ENCODE data around the gene IP6K3.

IP6K3 gene

DNA sequence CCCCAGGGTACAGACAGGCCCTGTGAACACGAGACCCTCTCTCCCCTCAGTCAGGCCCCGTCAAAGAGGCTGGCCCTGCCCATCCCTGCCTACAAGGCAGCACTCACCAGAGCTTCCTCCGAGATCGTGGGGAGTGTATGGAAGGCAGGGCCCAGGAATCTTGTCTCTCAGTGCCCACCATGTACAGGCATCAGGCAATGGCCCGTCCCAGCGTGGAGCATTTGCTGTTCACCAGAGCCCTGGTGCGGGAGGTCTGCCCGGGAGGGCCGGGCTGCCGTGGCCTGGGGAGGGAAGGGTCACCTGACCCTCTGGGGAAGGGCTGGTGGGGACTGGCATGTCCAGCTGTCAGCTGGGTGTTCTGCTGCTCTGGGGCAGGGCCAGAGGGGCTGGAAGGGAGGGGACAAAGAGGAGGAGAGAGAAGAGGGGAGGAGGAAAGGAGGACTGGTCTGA lies at the start of gene IP6K3:
Gene IP6K3 (minus strand): TSS at position 255 of the 450 bp plus-strand sequence. CDS start 11,429 bp downstream, outside the sequence.
- no peak for DNase-seq (ENCODE audit: low read depth, low spot score)

DNA sequence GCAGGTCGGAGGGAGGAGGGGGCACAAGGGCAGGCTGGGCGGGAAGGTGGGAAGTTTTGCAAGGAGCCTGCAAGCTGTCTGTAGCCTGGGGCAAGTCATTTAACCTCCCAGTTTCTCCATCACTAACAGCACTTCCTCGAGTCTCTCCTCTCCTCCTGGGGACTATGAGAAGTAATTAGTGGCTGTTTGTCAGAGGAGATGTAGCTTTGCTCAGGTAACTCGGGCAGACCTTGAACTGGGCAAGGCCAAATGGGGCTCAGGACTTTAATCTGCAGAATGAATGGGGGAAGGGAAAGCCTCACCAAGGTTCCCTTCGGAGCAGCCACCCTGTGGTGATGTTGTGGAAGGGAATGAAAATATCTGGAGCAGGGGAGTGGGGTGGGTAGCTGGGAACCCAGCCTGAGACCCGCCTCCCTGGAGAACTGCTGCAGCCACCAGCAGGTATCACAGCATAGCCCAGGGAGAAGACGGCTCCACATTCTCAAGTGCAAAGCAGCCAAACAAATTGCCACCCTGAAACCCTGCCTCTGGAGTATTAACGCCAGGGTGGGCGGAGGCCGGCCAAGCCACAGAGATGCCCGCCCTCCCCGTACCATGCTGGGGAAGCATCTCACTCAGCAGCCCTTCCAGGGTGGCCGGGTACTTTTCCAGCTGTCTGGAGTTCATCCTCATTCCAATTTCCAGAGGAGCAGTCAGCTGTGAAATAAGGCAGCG lies 48.4 kb upstream of the IP6K3 start:
- no peak for DNase-seq (ENCODE audit: low read depth, low spot score)

DNA sequence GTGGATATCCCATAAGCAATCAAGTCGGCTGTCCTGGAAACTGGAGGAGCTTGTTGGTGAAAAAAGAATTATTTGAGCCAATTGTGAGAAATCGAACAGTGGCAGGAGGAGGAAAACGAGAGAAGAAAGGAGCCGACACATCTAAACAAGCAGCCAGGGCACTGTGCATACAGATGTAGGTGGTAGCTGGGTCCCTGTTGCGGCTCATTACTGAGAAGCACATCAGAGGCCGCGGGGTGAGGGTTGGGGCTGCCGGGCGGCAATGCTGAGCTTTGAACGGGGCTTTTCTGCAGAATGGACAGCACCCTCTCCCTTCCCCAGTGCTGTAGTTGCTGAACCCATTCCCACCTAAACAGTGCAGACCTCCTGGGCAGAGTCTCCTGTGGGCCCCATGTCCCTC lies 46.3 kb upstream of the IP6K3 start:
- DNase-seq (ENCODE audit: low read depth, low spot score): no peak

DNA sequence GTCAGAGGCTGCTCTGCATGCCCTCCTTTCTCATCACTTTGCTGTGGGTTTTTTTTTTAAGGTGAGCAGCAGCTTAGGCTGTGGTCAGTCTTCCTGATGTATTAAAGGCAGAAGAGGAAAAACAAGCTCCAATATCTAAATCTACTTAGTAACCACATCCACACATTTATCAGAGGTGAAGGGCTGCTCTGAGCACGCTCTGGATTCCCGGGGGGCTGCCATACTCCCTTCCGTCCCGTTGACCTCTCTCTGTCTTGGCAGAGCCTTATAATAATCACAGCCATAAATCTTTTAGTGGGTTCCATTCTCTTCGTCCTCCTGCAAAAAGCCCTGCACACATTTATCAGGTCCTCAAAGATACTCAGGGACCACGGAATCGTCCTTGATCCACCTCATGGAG lies 44.9 kb upstream of the IP6K3 start:
- no peak for DNase-seq (ENCODE audit: low read depth, low spot score)

- no peak for DNase-seq (ENCODE audit: low read depth, low spot score)
These were observed 44.2 kb upstream of the IP6K3 start for GRCh38 chr6:33790910-33791309.

GRCh38 chr6:33790379-33790778 lies 43.7 kb upstream of the IP6K3 start:
- no peak for DNase-seq (ENCODE audit: low read depth, low spot score)

- DNase-seq (ENCODE audit: low read depth, low spot score): no peak
These were observed 42.8 kb upstream of the IP6K3 start for GRCh38 chr6:33789550-33789895.

- DNase-seq (ENCODE audit: low read depth, low spot score): peak; percentile 81
These were observed 42.2 kb upstream of the IP6K3 start, which contains the start of gene LEMD2 for GRCh38 chr6:33788694-33789549. Gene LEMD2, minus strand, starts transcription at chr6:33789130. Its CDS starts 14 bp downstream, at chr6:33789116.

- DNase-seq (ENCODE audit: low read depth, low spot score): peak; percentile 11
These were observed 41.4 kb upstream of the IP6K3 start for GRCh38 chr6:33787954-33788693.

DNA sequence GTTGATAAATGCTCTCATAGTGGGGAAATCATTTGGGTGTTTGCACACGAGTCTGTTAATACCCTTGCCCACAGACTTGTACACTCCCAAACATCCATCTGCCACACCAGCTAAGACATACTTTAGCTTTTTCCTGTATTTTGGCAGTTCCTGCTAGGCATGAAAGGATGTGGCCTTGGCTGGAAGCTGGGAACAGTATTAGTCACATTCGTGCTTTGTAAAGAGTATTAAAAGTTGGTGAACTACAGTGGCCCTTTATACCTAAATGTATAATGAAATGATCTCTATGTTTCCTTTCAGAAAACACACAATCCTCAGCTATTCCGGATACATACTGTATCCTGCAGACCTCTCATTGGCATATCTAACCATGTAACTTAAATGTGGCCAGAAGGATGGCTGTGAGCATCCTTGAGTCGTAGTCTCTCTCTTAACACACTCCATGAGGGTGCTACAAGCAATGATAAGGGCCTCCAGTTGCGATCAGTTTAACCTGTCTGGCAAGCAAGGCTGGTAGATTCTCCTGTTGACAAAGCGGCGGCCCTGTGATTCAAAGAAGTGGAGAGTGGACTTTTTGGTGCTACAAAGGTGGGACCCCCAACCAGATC lies 40.7 kb upstream of the IP6K3 start:
- DNase-seq (ENCODE audit: low read depth, low spot score): no peak

DNA sequence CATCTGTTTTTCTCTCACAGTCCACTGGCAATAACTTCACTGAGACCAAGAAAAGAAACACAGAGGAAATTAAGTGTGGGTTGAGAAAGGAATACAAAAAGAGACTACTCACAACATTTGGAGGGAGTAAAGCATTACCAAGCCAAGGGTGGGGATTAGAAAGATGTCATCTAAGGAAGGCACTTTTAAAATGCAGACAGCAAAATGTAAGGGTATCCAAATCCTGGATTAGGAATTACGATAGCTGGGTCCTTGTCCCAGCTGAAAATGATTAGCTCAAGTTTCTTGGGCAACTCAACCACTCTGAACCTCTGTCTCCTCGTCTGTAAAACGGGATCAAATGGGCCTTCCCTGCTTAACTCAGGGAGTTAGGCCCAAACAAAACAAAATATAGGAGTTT lies 40.0 kb upstream of the IP6K3 start:
- no peak for DNase-seq (ENCODE audit: low read depth, low spot score)

GRCh38 chr6:33785778-33786177 lies 39.1 kb upstream of the IP6K3 start:
- no peak for DNase-seq (ENCODE audit: low read depth, low spot score)

DNA sequence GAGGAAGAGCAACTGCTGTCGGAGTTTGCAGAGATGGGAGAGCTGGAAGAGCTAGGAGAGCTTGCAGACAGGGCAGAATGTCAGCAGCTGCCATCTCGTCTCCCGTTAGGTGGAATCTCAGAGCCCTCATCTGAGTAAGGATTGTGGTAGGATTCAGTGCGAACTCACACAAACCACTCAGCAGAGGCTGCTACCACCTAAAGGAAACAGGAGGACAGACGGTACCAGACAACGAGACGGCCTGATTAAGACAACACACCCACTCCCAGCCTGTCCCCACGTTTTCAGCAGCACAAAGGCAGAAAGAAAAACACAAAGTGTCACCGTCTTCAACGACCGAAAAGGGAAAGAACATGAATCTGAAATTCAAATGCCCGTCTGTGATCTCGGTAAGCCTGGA lies 38.1 kb upstream of the IP6K3 start:
- DNase-seq (ENCODE audit: low read depth, low spot score): no peak

DNA sequence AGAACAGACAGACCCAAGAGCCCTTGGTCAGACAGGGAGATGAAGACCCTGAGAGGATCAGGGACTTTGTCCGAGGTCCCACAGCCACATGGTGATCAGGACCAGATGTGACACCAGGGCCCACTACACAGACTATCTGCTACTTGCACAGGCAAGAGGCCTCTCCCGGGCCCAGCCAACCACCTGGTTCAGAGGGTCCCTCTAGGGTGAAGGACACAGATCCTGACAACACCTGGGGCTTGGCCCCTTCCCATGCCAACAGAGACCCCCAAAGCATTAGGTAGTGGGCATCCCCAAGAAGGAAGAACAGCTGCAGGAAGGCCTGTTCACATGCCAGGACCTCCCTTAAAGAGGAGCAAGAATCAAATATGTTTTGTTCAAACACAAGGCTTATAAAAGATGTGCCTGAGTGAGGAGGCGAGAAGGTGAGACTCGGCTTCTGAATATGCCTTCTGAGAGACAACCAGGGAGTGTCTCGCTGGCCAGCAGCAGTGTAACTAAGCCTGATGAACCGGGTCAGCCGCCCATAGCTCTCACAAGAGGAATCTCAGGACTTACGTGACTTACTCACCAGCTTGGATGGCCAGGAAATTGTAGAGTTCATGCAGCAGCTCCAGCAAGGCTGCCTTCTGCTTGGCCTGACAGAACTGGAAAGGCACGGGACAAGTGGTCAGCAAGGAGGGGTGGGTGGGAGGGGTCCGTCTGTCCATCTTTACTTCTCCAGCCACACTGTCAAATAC lies 37.2 kb upstream of the IP6K3 start:
- DNase-seq (ENCODE audit: low read depth, low spot score): no peak

DNA sequence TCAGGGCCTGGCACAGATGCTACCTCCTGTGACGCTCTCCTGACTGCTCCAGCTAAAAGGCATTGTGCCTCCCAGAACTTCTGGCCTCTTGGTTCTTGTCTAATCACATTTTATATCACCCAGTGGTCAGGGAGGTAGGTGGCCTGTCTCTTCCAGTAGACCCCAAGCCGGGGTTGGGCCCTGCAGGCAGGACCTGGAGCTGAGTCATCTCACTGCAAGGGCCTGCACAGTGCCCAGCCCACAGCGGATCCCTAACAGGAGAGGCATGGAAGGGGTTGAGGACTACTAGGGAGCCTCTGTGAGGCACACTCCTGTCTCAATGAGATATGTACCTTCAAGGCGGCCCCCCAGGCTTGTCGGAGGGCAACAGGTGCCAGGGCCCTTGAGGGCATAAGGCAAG lies 35.9 kb upstream of the IP6K3 start:
- no peak for DNase-seq (ENCODE audit: low read depth, low spot score)

DNA sequence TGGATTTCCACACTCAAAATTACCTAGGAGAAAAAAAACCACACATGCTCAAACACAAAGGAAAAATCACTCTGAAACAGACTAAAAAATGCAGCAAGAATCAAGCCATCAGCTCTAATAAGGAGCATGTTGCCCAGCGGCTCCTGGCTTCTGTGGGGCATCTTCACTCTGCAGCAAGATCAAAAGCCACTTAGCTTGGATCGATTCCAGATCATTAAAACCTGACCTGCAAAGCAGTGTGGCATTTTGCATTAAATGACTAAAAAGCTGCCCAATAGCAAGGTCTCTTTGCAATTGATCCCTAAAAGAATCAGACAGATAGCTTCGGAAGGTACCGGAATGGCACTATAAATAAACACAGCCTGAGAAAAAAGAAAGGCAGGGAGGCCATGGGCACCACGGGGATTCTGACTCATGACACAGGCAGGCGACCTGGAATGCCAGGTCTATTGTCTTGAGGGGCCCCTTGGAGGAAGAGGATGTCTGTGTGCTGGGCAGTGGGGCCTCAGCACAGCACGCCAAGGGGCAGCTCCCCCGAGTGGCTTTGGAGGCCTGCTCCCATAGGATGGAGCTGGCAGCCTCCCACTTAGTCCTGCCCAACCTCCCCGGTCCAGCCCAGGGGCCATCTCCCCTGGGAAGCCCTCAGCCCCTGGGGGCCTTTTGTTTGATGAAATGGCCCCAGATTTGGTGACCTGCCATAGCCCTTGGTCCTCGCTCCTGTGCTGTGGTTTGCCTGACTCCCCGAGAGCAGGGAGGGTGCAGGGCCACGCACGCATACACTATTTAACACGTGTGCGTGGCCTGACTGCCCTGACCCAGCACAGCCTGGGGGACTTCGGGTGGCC lies 34.6 kb upstream of the IP6K3 start:
- DNase-seq (ENCODE audit: low read depth, low spot score): no peak

- DNase-seq (ENCODE audit: low read depth, low spot score): no peak
These were observed 33.2 kb upstream of the IP6K3 start for GRCh38 chr6:33779895-33780294.

GRCh38 chr6:33779290-33779689 lies 32.6 kb upstream of the IP6K3 start:
- DNase-seq (ENCODE audit: low read depth, low spot score): no peak

- DNase-seq (ENCODE audit: low read depth, low spot score): no peak
These were observed 31.9 kb upstream of the IP6K3 start for GRCh38 chr6:33778444-33779121.
